ENCODE data around the gene MTSS2.
"Not testable (repeated sequence)": the region's sequence is repeated elsewhere in the genome, so short reads cannot be mapped to it uniquely, and the experiment has no call there.

Gene MTSS2

GRCh38 chr16:70674221-70675014, 11.4 kb downstream of the MTSS2 start:
- DNase-seq (ENCODE audit: low read depth, low spot score): no peak

GRCh38 chr16:70670938-70671337, 14.9 kb downstream of the MTSS2 start:
- DNase-seq (ENCODE audit: low read depth, low spot score): not testable (repeated sequence)

GRCh38 chr16:70670175-70670574, 15.7 kb downstream of the MTSS2 start:
- DNase-seq (ENCODE audit: low read depth, low spot score): no peak

- no peak for DNase-seq (ENCODE audit: low read depth, low spot score)
These were observed 19.8 kb downstream of the MTSS2 start for GRCh38 chr16:70665806-70666735.

- no peak for DNase-seq (ENCODE audit: low read depth, low spot score)
These were observed 20.6 kb downstream of the MTSS2 start for GRCh38 chr16:70665113-70665694.

GRCh38 chr16:70664325-70665112, 21.3 kb downstream of the MTSS2 start:
- no peak for DNase-seq (ENCODE audit: low read depth, low spot score)

- no peak for DNase-seq (ENCODE audit: low read depth, low spot score)
These were observed 22.1 kb downstream of the MTSS2 start for GRCh38 chr16:70663524-70664324.

GRCh38 chr16:70662991-70663523, 22.8 kb downstream of the MTSS2 start:
- no peak for DNase-seq (ENCODE audit: low read depth, low spot score)

- DNase-seq (ENCODE audit: low read depth, low spot score): no peak
These were observed 23.8 kb downstream of the MTSS2 start for GRCh38 chr16:70661918-70662641.

- no peak for DNase-seq (ENCODE audit: low read depth, low spot score)
These were observed 24.3 kb downstream of the MTSS2 start for GRCh38 chr16:70661534-70661917.

GRCh38 chr16:70660672-70661350, 25.0 kb downstream of the MTSS2 start:
- no peak for DNase-seq (ENCODE audit: low read depth, low spot score)

- DNase-seq (ENCODE audit: low read depth, low spot score): no peak
These were observed 25.7 kb downstream of the MTSS2 start for GRCh38 chr16:70659953-70660671.

GRCh38 chr16:70659546-70659945, 26.3 kb downstream of the MTSS2 start:
- no peak for DNase-seq (ENCODE audit: low read depth, low spot score)

GRCh38 chr16:70658921-70659320, 26.9 kb downstream of the MTSS2 start:
- no peak for DNase-seq (ENCODE audit: low read depth, low spot score)

- no peak for DNase-seq (ENCODE audit: low read depth, low spot score)
These were observed 27.9 kb downstream of the MTSS2 start for GRCh38 chr16:70657956-70658355.

GRCh38 chr16:70656712-70657263, 29.1 kb downstream of the MTSS2 start:
- DNase-seq (ENCODE audit: low read depth, low spot score): no peak

GRCh38 chr16:70656065-70656711, 29.7 kb downstream of the MTSS2 start:
- DNase-seq (ENCODE audit: low read depth, low spot score): no peak

Measured in iPS DF 19.7 (cell line).